Pulmonary artery endothelial cell (primary cell): ENCODE data around the gene CCT6B. TPM values are rescaled to one million over a fixed set of nuclear protein-coding genes. Genes with fewer than 3 reads are reported as not detected.

Experiments used
- DNase-seq: peaks from one replicate; pipeline ENCODE4 v3.0.0-alpha.2; 2011; ENCODE audit warnings: low read depth, low spot score
- total RNA-seq: library from RNA; depleted of rRNA; stranded (reverse); fragments of >200 nt; gene quantifications from 2 replicates; pipeline ENCODE4 v1.2.3, GENCODE V29; 2014

Gene CCT6B
- total RNA-seq, 1 donor from 2014 or later, result 0.59 TPM

DNA sequence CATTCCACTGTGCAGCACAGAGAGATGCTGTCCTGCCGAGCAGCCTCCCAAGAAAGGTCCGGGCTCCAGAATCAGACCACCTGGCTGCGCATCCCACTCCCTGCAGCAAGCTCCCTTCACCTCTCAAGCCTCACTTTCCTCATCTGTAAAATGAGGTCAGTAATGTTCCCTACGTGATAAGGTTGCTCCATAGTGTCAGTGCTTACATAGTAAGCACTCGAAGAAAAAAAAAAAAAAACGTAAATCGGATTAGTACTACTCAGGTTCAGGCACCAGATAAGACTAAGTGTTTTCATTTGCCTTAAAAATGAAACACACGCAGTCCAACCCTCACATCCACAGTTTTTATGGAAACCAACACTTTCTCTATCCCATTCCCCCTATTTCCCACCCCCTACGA, 76.7 kb downstream of the CCT6B start:
- DNase-seq, result no peak

DNA sequence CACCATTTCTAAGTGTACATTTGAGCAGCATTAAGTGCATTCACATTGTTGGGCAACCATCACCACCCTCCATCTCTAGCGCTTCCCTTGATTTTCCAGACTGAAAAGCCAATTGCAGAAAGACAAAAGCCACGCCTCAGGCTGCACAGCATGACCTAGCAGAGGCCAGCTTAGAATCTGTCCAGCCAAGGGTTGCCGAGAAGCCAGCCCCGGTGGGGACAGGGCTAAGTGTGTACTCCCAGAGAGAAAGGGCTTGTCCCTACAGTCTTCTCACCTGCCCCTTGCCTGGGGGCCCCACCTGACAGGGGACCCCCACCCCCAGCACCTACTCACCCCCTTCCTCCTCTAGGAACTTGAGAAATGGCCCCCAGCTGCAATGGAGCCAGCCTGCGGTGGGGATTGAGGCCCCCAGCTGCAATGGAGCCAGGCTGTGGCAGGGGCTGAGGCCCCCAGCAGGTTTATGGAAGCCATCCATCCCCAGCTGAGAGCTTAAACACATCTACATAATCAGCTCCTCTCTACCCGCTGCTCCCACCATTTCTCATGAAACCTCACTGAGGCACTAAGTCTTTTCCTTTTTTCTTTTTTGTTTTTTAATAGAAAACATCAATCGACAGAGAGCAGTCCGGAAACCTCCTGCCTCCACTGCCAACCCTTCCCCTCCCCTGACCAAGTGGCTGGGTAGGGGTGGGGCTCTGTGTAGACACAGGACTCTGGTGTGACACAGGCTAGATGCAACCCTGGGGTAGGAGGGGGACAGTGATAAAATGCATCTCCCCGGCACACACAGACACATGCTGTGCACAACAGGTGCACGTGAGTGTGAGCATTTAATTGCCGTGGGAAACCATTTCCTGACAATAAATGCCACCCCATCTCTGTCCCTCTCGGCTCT, 77.9 kb downstream of the CCT6B start:
- DNase-seq, result no peak

DNA sequence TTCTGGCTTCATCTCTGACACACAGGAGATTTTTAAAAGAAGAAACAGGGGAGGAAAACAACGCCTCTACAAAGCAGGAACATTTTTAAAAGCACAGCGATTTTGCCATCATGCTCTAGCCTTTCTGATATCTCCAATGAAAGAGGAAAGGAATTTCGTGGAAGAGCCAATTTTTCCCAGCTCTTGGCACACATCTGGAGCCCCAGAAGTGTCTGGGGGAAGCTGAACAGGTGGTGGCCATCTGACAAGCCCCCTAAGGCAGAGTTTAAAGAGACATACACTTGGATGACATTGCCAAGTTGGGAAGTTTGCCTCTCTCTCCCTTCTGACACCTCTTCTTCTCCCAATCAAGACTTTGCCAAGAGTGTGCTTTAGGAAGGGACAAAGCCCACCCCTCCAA, 82.1 kb downstream of the CCT6B start:
- no peak for DNase-seq

Other genes with a start within 250 kb of the CCT6B start
- gene ZNF830, start 80 bp upstream of the CCT6B start, total RNA-seq, result 11.8 and 15.3 TPM in 2 replicates
- 31.5 and 35.9 TPM in 2 replicates for gene LIG3, start 19.1 kb upstream of the CCT6B start, total RNA-seq
- 7.8 and 8.6 TPM in 2 replicates for gene RFFL, start 102.2 kb upstream of the CCT6B start, total RNA-seq
- gene RAD51D, start 158.4 kb upstream of the CCT6B start, total RNA-seq, result 12.6 and 13.9 TPM in 2 replicates
- gene FNDC8, start 160.2 kb upstream of the CCT6B start, total RNA-seq, result not detected in 2 replicates
- 23.5 and 25.9 TPM in 2 replicates for gene NLE1, start 180.8 kb upstream of the CCT6B start, total RNA-seq
- not detected in 2 replicates for gene UNC45B, start 186.4 kb upstream of the CCT6B start, total RNA-seq
- not detected in 2 replicates for gene SLC35G3, start 232.9 kb upstream of the CCT6B start, total RNA-seq